ENCODE results near the gene AFG3L2. TPM values are rescaled to one million over a fixed set of nuclear protein-coding genes. Genes with fewer than 3 reads are reported as not detected.

The AFG3L2 gene
- total RNA-seq, 1 donor from 2014 or later = 46.7 TPM

DNA sequence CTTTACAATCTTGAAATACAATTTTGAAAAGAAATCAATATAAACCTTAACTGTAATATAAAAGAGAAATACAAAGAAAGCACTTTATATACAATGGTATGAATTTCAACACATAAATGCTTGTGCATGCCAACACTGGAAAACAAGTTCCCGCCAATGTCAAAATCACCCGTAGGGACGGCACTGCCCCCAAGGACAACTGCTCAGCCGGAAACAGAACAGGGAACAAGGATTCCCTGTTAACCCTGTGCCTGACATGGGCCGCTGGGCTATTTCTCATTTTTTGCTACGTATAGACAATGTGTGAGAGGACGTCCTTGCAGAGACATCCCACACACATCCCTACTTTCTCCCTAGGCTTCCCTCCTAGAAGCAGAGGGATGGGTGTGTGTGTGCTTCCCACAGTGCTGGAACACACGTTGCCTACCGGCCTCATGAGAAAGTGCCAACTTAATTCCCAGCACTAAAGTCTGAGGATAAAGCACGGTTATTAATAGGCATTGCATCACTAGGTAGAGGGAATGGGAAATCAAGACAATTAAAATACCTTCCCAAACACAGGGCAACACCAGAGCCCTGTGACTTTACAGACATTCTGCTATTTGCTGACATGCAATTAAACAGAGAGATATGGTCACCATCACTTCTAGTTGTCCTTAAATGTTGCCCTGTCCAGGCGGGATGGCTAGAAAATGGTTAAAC is 14.4 kb downstream of the AFG3L2 start:
- Histone ChIP-seq H2AFZ (ENCODE audit: low read depth, low read length) (no peak overlapping the region), H4K20me1 (ENCODE audit: insufficient read depth, low read length) (peaks cover 33% of the 10 kb centered on the region), H3K79me2 (ENCODE audit: insufficient read depth, low read length) (peaks cover 38% of the 10 kb centered on the region), H3K36me3 (ENCODE audit: insufficient read depth, low read length) (peaks cover 38% of the 10 kb centered on the region), H3K27me3 (ENCODE audit: insufficient read depth, low read length) (no peaks in the 10 kb centered on the region), H3K9me3 (ENCODE audit: insufficient read depth, low read depth, low read length) (no peaks in the 10 kb centered on the region), H3K4me2 (ENCODE audit: low read length) (no peak overlapping the region), H3K4me1 (ENCODE audit: insufficient read depth, low read length) (peaks cover 5% of the 10 kb centered on the region), H3K27ac (ENCODE audit: low read depth, low read length) (no peak overlapping the region), H3K9ac (ENCODE audit: low read length) (no peak overlapping the region), H3K4me3 (ENCODE audit: insufficient read depth, low read depth, low read length) (no peak overlapping the region)
- Mint-ChIP-seq H3K9me3 (ENCODE audit: unreplicated experiment) (no peaks in the 10 kb centered on the region), H3K36me3 (ENCODE audit: low read depth, unreplicated experiment) (peaks cover 15% of the 10 kb centered on the region), H3K4me1 (ENCODE audit: low read depth, unreplicated experiment) (peaks cover 12% of the 10 kb centered on the region), H3K4me3 (ENCODE audit: unreplicated experiment) (no peak overlapping the region), H3K27ac (ENCODE audit: unreplicated experiment) (no peak overlapping the region), H3K27me3 (ENCODE audit: low read depth, unreplicated experiment) (no peaks in the 10 kb centered on the region)
- no peak for DNase-seq (ENCODE audit: low read depth)
- no peak for FAIRE-seq
- TF ChIP-seq, protein P1, sequence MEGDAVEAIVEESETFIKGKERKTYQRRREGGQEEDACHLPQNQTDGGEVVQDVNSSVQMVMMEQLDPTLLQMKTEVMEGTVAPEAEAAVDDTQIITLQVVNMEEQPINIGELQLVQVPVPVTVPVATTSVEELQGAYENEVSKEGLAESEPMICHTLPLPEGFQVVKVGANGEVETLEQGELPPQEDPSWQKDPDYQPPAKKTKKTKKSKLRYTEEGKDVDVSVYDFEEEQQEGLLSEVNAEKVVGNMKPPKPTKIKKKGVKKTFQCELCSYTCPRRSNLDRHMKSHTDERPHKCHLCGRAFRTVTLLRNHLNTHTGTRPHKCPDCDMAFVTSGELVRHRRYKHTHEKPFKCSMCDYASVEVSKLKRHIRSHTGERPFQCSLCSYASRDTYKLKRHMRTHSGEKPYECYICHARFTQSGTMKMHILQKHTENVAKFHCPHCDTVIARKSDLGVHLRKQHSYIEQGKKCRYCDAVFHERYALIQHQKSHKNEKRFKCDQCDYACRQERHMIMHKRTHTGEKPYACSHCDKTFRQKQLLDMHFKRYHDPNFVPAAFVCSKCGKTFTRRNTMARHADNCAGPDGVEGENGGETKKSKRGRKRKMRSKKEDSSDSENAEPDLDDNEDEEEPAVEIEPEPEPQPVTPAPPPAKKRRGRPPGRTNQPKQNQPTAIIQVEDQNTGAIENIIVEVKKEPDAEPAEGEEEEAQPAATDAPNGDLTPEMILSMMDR (IDR thresholded peaks at IDR 0.05; ENCODE audit: insufficient read depth, low read depth, low read length) = no peak
- TF ChIP-seq EZH2 (IDR thresholded peaks at IDR 0.05; ENCODE audit: insufficient read depth, low read length) = no peak

DNA sequence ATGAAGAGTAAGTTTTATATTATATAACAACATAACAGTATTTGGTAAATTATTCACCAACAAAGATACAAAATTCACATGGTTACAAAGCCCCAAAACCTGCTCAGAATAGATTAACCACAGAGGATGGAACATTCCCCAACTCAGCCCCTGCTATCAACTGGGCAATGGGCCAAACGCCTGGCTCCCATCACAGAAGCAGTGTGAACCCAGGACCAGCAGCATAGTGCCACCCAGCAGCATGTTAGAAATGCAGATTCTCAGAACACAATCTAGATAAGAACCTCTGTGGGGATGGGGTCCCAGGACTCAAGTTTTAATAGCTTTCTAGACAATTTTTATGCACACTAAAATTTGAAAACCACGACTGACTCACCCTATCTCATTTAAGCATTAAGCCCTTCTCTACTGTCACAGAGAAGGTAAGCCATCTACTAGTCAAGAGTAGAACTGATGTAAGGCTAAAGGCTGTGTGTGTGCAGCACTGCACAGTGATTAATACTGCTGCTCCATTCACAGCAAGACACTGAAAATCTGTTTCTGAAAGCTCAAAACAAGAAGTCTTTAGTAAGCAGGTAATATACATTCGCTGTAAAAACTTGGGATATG is 15.2 kb downstream of the AFG3L2 start:
- H3K4me2 ChIP-seq (ENCODE audit: low read length) = no peak overlapping the region
- H3K4me1 Mint-ChIP-seq (ENCODE audit: low read depth, unreplicated experiment) = peaks cover 12% of the 10 kb centered on the region
- FAIRE-seq = no peak
- H3K27ac Mint-ChIP-seq (ENCODE audit: unreplicated experiment) = no peak overlapping the region
- H3K79me2 ChIP-seq (ENCODE audit: insufficient read depth, low read length) = peaks cover 31% of the 10 kb centered on the region
- no peaks in the 10 kb centered on the region for H3K9me3 Mint-ChIP-seq (ENCODE audit: unreplicated experiment)
- H3K9me3 ChIP-seq (ENCODE audit: insufficient read depth, low read depth, low read length) = no peaks in the 10 kb centered on the region
- DNase-seq (ENCODE audit: low read depth) = no peak
- no peak overlapping the region for H2AFZ ChIP-seq (ENCODE audit: low read depth, low read length)
- no peaks in the 10 kb centered on the region for H3K27me3 Mint-ChIP-seq (ENCODE audit: low read depth, unreplicated experiment)
- H3K27ac ChIP-seq (ENCODE audit: low read depth, low read length) = no peak overlapping the region
- H3K36me3 Mint-ChIP-seq (ENCODE audit: low read depth, unreplicated experiment) = peaks cover 14% of the 10 kb centered on the region
- H3K27me3 ChIP-seq (ENCODE audit: insufficient read depth, low read length) = no peaks in the 10 kb centered on the region
- H3K4me3 Mint-ChIP-seq (ENCODE audit: unreplicated experiment) = no peak overlapping the region
- TF ChIP-seq EZH2 (IDR thresholded peaks at IDR 0.05; ENCODE audit: insufficient read depth, low read length) = no peak
- TF ChIP-seq, protein P1 (IDR thresholded peaks at IDR 0.05; ENCODE audit: insufficient read depth, low read depth, low read length) = no peak
- H4K20me1 ChIP-seq (ENCODE audit: insufficient read depth, low read length) = peaks cover 25% of the 10 kb centered on the region
- H3K4me3 ChIP-seq (ENCODE audit: insufficient read depth, low read depth, low read length) = no peak overlapping the region
- no peak overlapping the region for H3K9ac ChIP-seq (ENCODE audit: low read length)
- peaks cover 41% of the 10 kb centered on the region for H3K36me3 ChIP-seq (ENCODE audit: insufficient read depth, low read length)
- H3K4me1 ChIP-seq (ENCODE audit: insufficient read depth, low read length) = peaks cover 5% of the 10 kb centered on the region

DNA sequence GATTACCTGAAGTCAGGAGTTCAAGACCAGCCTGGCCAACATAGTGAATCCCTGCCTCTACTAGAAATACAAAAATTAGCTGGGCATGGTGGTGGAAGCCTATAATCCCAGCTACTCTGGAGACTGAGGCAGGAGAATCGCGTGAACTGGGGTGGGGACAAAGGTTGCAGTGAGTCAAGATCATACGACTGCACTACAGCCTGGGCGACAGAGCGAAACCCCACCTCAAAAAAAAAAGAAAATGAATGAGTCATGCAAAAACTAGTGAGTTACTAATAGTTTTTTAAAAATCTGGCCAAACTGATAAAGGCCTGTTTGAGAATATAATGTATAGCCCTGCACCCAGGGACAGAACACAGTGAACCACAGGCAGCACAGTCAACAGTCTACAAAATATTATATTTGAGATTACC is 17.5 kb downstream of the AFG3L2 start:
- H3K36me3 Mint-ChIP-seq (ENCODE audit: low read depth, unreplicated experiment) = peaks cover 8% of the 10 kb centered on the region
- Histone ChIP-seq H3K4me2 (ENCODE audit: low read length) (no peak overlapping the region), H4K20me1 (ENCODE audit: insufficient read depth, low read length) (peaks cover 14% of the 10 kb centered on the region), H3K9ac (ENCODE audit: low read length) (no peak overlapping the region), H3K27me3 (ENCODE audit: insufficient read depth, low read length) (no peaks in the 10 kb centered on the region), H3K27ac (ENCODE audit: low read depth, low read length) (peak overlapping the region; percentile 45), H3K79me2 (ENCODE audit: insufficient read depth, low read length) (peaks cover 16% of the 10 kb centered on the region), H2AFZ (ENCODE audit: low read depth, low read length) (no peak overlapping the region), H3K9me3 (ENCODE audit: insufficient read depth, low read depth, low read length) (no peaks in the 10 kb centered on the region), H3K4me3 (ENCODE audit: insufficient read depth, low read depth, low read length) (no peak overlapping the region), H3K4me1 (ENCODE audit: insufficient read depth, low read length) (peaks cover 5% of the 10 kb centered on the region), H3K36me3 (ENCODE audit: insufficient read depth, low read length) (peaks cover 41% of the 10 kb centered on the region)
- TF ChIP-seq EZH2 (IDR thresholded peaks at IDR 0.05; ENCODE audit: insufficient read depth, low read length) = no peak
- TF ChIP-seq, protein P1 (IDR thresholded peaks at IDR 0.05; ENCODE audit: insufficient read depth, low read depth, low read length) = no peak
- peak; percentile 56 for DNase-seq (ENCODE audit: low read depth)
- H3K4me1 Mint-ChIP-seq (ENCODE audit: low read depth, unreplicated experiment) = peaks cover 12% of the 10 kb centered on the region
- FAIRE-seq = no peak
- H3K4me3 Mint-ChIP-seq (ENCODE audit: unreplicated experiment) = no peak overlapping the region
- no peaks in the 10 kb centered on the region for H3K27me3 Mint-ChIP-seq (ENCODE audit: low read depth, unreplicated experiment)
- H3K27ac Mint-ChIP-seq (ENCODE audit: unreplicated experiment) = no peak overlapping the region
- H3K9me3 Mint-ChIP-seq (ENCODE audit: unreplicated experiment) = no peaks in the 10 kb centered on the region

Data from astrocyte (in vitro differentiated cells and primary cell).